Erythroblast (primary cell): ENCODE measurements around the gene SLC12A5.

Experiments
- GATA1 ChIP-seq: IDR thresholded peaks from 2 replicates; pipeline ENCODE4 v1.6.1; 2011; ENCODE audit warnings: low read depth, mild to moderate bottlenecking, control low read depth, low read length, moderate library complexity
- POLR2A ChIP-seq: IDR thresholded peaks from 2 replicates; pipeline ENCODE4 v1.6.1; 2011; ENCODE audit warnings: mild to moderate bottlenecking, low read length

GRCh38 chr20:46085179-46085851 lies 56.3 kb downstream of the SLC12A5 start:
- TF ChIP-seq POLR2A (no peak), GATA1 (no peak)
